H1 (cell line): Measurements from ENCODE around the gene ROBO2. TPM values are rescaled to one million over a fixed set of nuclear protein-coding genes. Genes with fewer than 3 reads are reported as not detected.

Source experiments
- CTCF ChIA-PET: fragments of 300-600 bp; sonication (Branson Sonifier 250); formaldehyde crosslinking; loops from one replicate; lab custom pipeline; 2021; ENCODE audit not compliant: partially characterized antibody; lab: Charles Lee
- POLR2A ChIA-PET: fragments of 300-600 bp; sonication (Branson Sonifier 250); formaldehyde crosslinking; loops from one replicate; lab custom pipeline; 2021; ENCODE audit warnings: inconsistent platforms; ENCODE audit not compliant: partially characterized antibody; lab: Charles Lee
- DNase-seq, 2 experiments: peaks; one replicate each; pipeline versions ENCODE4 v3.0.0 to v3.0.0-alpha.2; 2010 to 2022; ENCODE audit warnings: low spot score in 2 of 2, low read depth in 1 of 2, mixed read lengths in 1 of 2
- FAIRE-seq: peaks from 2 replicates; lab custom pipeline; 2011; peaks lifted over from hg19 to GRCh38; lab: Jason Lieb, UNC
- H2AFZ ChIP-seq: 2 replicates; pipeline ENCODE4 v1.8.1; 2012; ENCODE audit warnings: low read length, inconsistent platforms
- H2AK5ac ChIP-seq: 2 replicates; pipeline ENCODE4 v1.6.1; 2013; ENCODE audit warnings: low read depth, low read length
- H2BK120ac ChIP-seq: replicated peaks from 2 replicates; pipeline ENCODE3; 2013; ENCODE audit warnings: low read depth, low read length, inconsistent platforms
- H2BK12ac ChIP-seq: 2 replicates; pipeline ENCODE4 v1.6.1; 2013; ENCODE audit warnings: low read depth, low read length
- H2BK15ac ChIP-seq: 2 replicates; pipeline ENCODE4 v1.6.1; 2013; ENCODE audit warnings: low read length
- H2BK20ac ChIP-seq: 2 replicates; pipeline ENCODE4 v1.6.1; 2013; ENCODE audit warnings: low read length
- H2BK5ac ChIP-seq: 2 replicates; pipeline ENCODE4 v1.6.1; 2013; ENCODE audit warnings: low read depth, low read length
- H3K14ac ChIP-seq: 2 replicates; pipeline ENCODE4 v1.6.1; 2013; ENCODE audit warnings: inconsistent platforms; ENCODE audit not compliant: insufficient read length
- H3K18ac ChIP-seq: 2 replicates; pipeline ENCODE4 v1.6.1; 2013; ENCODE audit warnings: low read length; ENCODE audit errors: extremely low read depth
- H3K23ac ChIP-seq: 2 replicates; pipeline ENCODE4 v1.6.1; 2013; ENCODE audit warnings: inconsistent platforms; ENCODE audit not compliant: insufficient read length
- H3K23me2 ChIP-seq: 2 replicates; pipeline ENCODE4 v1.6.1; 2013; ENCODE audit warnings: low read depth, low read length
- H3K27ac ChIP-seq: 2 replicates; pipeline ENCODE4 v1.6.1; 2011; ENCODE audit warnings: low read depth, low read length, inconsistent platforms
- H3K27me3 ChIP-seq, 4 experiments: replicated peaks in 1 of 4; 1 replicate in 1 of 4; 2 replicates in 3 of 4; pipeline versions ENCODE4 v1.6.1 to v1.8.1; 2011 to 2013; ENCODE audit warnings: low read length in 3 of 4, mild to moderate bottlenecking in 3 of 4, inconsistent platforms in 2 of 4, mixed read lengths in 2 of 4, moderate library complexity in 1 of 4; ENCODE audit not compliant: control insufficient read depth in 3 of 4, insufficient read depth in 3 of 4; ENCODE audit errors: extremely low read depth in 1 of 4
- H3K36me3 ChIP-seq, 4 experiments: 2 replicates each; pipeline versions ENCODE4 v1.6.1 to v1.8.1; 2011 to 2013; ENCODE audit warnings: mild to moderate bottlenecking in 4 of 4, low read length in 3 of 4, moderate library complexity in 2 of 4, control low read depth in 1 of 4, inconsistent platforms in 1 of 4; ENCODE audit not compliant: insufficient read depth in 4 of 4, control insufficient read depth in 2 of 4
- H3K4ac ChIP-seq: replicated peaks from 2 replicates; pipeline ENCODE3; 2013; ENCODE audit warnings: low read length, low read depth, mixed read lengths, inconsistent platforms; ENCODE audit not compliant: insufficient read length
- H3K4me1 ChIP-seq, 4 experiments: replicated peaks in 1 of 4; 1 replicate in 1 of 4; 2 replicates in 3 of 4; pipeline versions ENCODE4 v1.6.1 to v1.8.1; 2011 to 2013; ENCODE audit warnings: low read length in 3 of 4, inconsistent platforms in 2 of 4, mixed read lengths in 1 of 4; ENCODE audit not compliant: insufficient read depth in 4 of 4, control insufficient read depth in 3 of 4
- H3K4me2 ChIP-seq, 2 experiments: 2 replicates each; pipeline versions ENCODE4 v1.6.1 to v1.8.1; 2011 to 2013; ENCODE audit warnings: low read depth in 2 of 2, low read length in 2 of 2, control low read depth in 1 of 2, inconsistent platforms in 1 of 2, mild to moderate bottlenecking in 1 of 2; ENCODE audit not compliant: insufficient read depth in 1 of 2
- H3K4me3 ChIP-seq, 4 experiments: fragments of 200-600, 300-600 bp in 1 of 4; sonication (generic), shearing (Covaris generic), sonication (Bioruptor Twin) in 1 of 4; 2 replicates each; pipeline versions ENCODE4 v1.5.1 to v1.8.1; 2011 to 2016; ENCODE audit warnings: low read length in 4 of 4, low read depth in 3 of 4, control low read depth in 2 of 4, inconsistent platforms in 2 of 4, mild to moderate bottlenecking in 2 of 4, mixed read lengths in 1 of 4, moderate library complexity in 1 of 4; ENCODE audit not compliant: insufficient read depth in 2 of 4; ENCODE audit errors: extremely low read depth in 1 of 4
- H3K56ac ChIP-seq: replicated peaks from 2 replicates; pipeline ENCODE3; 2013; ENCODE audit warnings: low read depth, mild to moderate bottlenecking, mixed read lengths, low read length, inconsistent platforms; ENCODE audit not compliant: insufficient read length
- H3K79me1 ChIP-seq: 2 replicates; pipeline ENCODE4 v1.6.1; 2013; ENCODE audit warnings: low read depth, low read length, control low read depth
- H3K79me2 ChIP-seq, 2 experiments: 2 replicates each; pipeline versions ENCODE4 v1.6.1 to v1.8.1; 2012 to 2013; ENCODE audit warnings: low read length in 2 of 2, mild to moderate bottlenecking in 2 of 2, inconsistent platforms in 1 of 2; ENCODE audit not compliant: insufficient read depth in 2 of 2, control insufficient read depth in 1 of 2
- H3K9ac ChIP-seq, 4 experiments: replicated peaks in 1 of 4; 1 replicate in 1 of 4; 2 replicates in 3 of 4; pipeline versions ENCODE4 v1.6.1 to v1.8.1; 2011 to 2013; ENCODE audit warnings: low read depth in 3 of 4, low read length in 3 of 4, control low read depth in 2 of 4, mild to moderate bottlenecking in 2 of 4, moderate library complexity in 2 of 4, inconsistent platforms in 1 of 4; ENCODE audit errors: extremely low read depth in 1 of 4
- H3K9me3 ChIP-seq, 2 experiments: 2 replicates each; pipeline versions ENCODE4 v1.6.1 to v1.8.1; 2012 to 2013; ENCODE audit warnings: mild to moderate bottlenecking in 2 of 2, moderate library complexity in 2 of 2, control low read depth in 1 of 2, inconsistent platforms in 1 of 2, low read depth in 1 of 2, low read length in 1 of 2, mixed read lengths in 1 of 2; ENCODE audit not compliant: insufficient read depth in 2 of 2
- H4K20me1 ChIP-seq, 2 experiments: replicated peaks in 1 of 2; 2 replicates each; pipeline versions ENCODE3 to v1.8.1; 2011 to 2013; ENCODE audit warnings: inconsistent platforms in 2 of 2, low read length in 2 of 2, mild to moderate bottlenecking in 1 of 2; ENCODE audit not compliant: insufficient read depth in 2 of 2, control insufficient read depth in 1 of 2
- H4K5ac ChIP-seq: 2 replicates; pipeline ENCODE4 v1.6.1; 2013; ENCODE audit warnings: low read length, low read depth, mixed read lengths, inconsistent platforms; ENCODE audit not compliant: insufficient read length
- H4K8ac ChIP-seq: 2 replicates; pipeline ENCODE4 v1.8.0; 2013; ENCODE audit warnings: mild to moderate bottlenecking, moderate library complexity, low read length, inconsistent platforms; ENCODE audit not compliant: insufficient read depth; ENCODE audit errors: extremely low read depth
- H4K91ac ChIP-seq: replicated peaks from 2 replicates; pipeline ENCODE3; 2013; ENCODE audit warnings: low read length, mixed read lengths, inconsistent platforms; ENCODE audit not compliant: insufficient read length
- GABPA ChIP-seq: IDR thresholded peaks from 2 replicates; pipeline ENCODE4 v1.6.1; 2011; ENCODE audit warnings: mild to moderate bottlenecking, low read length, moderate library complexity, borderline replicate concordance; ENCODE audit not compliant: insufficient read depth
- HDAC6 ChIP-seq: IDR thresholded peaks from one replicate; pipeline ENCODE4 v1.7.1; 2012; ENCODE audit warnings: low read depth, mild to moderate bottlenecking, inconsistent platforms, low read length, moderate library complexity
- SP4 ChIP-seq: IDR thresholded peaks from 2 replicates; pipeline ENCODE4 v1.6.1; 2012; ENCODE audit warnings: low read length, inconsistent platforms
- ZNF274 ChIP-seq: IDR thresholded peaks from 2 replicates; pipeline ENCODE4 v1.7.0; 2012; ENCODE audit warnings: low read length, borderline replicate concordance; ENCODE audit errors: extremely low read depth
- WGBS, 2 experiments: shearing (Covaris generic) in 1 of 2; methylation state at CpG; one replicate each; pipeline versions ENCODE4 v1.1.6 to v1.1.7; 2013 to 2015; ENCODE audit warnings: low lambda C conversion rate in 2 of 2, mixed read lengths in 2 of 2, inconsistent platforms in 1 of 2, low coverage in 1 of 2, missing lambda C conversion rate in 1 of 2; ENCODE audit not compliant: insufficient replicate concordance in 2 of 2, insufficient coverage in 1 of 2, insufficient read length in 1 of 2; ENCODE audit errors: extremely low coverage in 1 of 2, missing lambda C conversion rate in 1 of 2; 5-methylcytosine and 5-hydroxymethylcytosine counted together
- polyA plus RNA-seq, 7 experiments: library from polyadenylated mRNA; depleted of rRNA in 3 of 7; stranded (reverse) in 5 of 7; unstranded in 2 of 7; fragments of >200 nt in 5 of 7; fragments of 200-250 nt in 2 of 7; gene quantifications; 1 replicate in 5 of 7; 2 replicates in 1 of 7; 4 replicates in 1 of 7; pipeline versions ENCODE4 v1.2.1 to v1.2.3, GENCODE V29; 2011 to 2013; ENCODE audit warnings: missing spikeins in 2 of 7, mixed read lengths in 2 of 7
- total RNA-seq: library from RNA; stranded (reverse); fragmentation: NEBNext Ultra II Directional; extraction: Animal tissue kit (Norgen Biotek cat#: 25700); gene quantifications from 2 replicates; pipeline ENCODE4 v1.2.1, GENCODE V29; 2021
- TF ChIP-seq, protein P1 (sequence below): IDR thresholded peaks from 2 replicates; pipeline ENCODE4 v1.6.1; 2011; ENCODE audit warnings: low read depth, mild to moderate bottlenecking, low read length; ENCODE audit not compliant: insufficient read depth

ROBO2 gene
- total and polyA plus RNA-seq, 2 of the 8 experiments (the other 6 are each of a cell fraction or from before 2014, with no cell fraction given), result 1.5 to 2.9 TPM

DNA sequence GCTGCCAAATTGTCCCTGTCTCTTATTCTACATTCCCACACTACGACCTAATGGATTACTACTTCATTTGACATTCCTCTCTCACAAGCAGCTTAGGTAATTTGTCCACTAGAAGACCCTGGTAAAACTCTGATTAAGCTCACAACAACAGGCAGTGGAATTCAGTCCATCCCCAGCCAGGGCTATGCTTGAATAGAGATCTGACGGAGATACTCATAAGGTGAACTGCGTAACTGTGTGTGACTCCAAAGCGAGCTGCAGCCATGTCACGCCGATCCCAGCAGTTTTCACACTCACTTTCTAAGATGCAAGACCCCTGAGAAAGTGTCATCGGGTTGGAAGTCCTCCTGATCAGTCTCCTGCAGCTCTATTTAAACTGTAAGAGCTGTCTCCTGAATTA lies 25.7 kb upstream of the ROBO2 start:
- FAIRE-seq, result no peak
- Histone ChIP-seq H3K4me3 (no peak overlapping the region), H2BK12ac (no peak overlapping the region), H3K23me2 (no peaks in the 10 kb centered on the region; the same call in 1 of the 2 replicates), H3K27me3 (no peaks in the 10 kb centered on the region), H3K9ac (no peak overlapping the region), H3K79me2 (no peaks in the 10 kb centered on the region), H3K14ac (no peak overlapping the region), H3K4me1 (peaks cover 0 to 4% (median 0%) of the 10 kb centered on the region in 4 experiments; a peak in 2 of 7 replicates), H2AK5ac (no peak overlapping the region), H3K79me1 (no peaks in the 10 kb centered on the region), H3K18ac (no peak overlapping the region), H2BK5ac (no peak overlapping the region), H2BK15ac (no peak overlapping the region), H3K23ac (no peak overlapping the region), H2BK20ac (no peak overlapping the region), H4K5ac (peak overlapping the region; percentile 67), H3K36me3 (no peaks in the 10 kb centered on the region), H3K56ac (no peak overlapping the region), H2BK120ac (no peak overlapping the region), H3K4ac (no peak overlapping the region), H4K8ac (no peak overlapping the region), H4K20me1 (no peaks in the 10 kb centered on the region), H2AFZ (peak overlapping the region; percentile 81), H3K27ac (no peak overlapping the region), H3K4me2 (peak overlapping the region in 1 of 2 experiments; percentile 36; a peak in 2 of 4 replicates), H3K9me3 (0 out of 4 replicates have a peak, but pooled peaks cover 0 to 2% of the 10 kb centered on the region in 2 experiments)
- 69% methylated on average over 7 of the region's 7 CpGs; no CpG with 5 or more reads in 1 of the 2 experiments for WGBS, 2 experiments
- CTCF ChIA-PET, result interaction anchor here (1.0 kb wide), 2 partner anchors 10 to 257 kb away, joined by 3 to 4 read pairs; no protein-coding TSS in a partner anchor
- DNase-seq, result no peak
- POLR2A ChIA-PET, result no interaction called here
- TF ChIP-seq SP4 (no peak), ZNF274 (no peak), GABPA (no peak), HDAC6 (no peak)
- TF ChIP-seq, protein P1, sequence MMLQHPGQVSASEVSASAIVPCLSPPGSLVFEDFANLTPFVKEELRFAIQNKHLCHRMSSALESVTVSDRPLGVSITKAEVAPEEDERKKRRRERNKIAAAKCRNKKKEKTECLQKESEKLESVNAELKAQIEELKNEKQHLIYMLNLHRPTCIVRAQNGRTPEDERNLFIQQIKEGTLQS, result no peak
- TF ChIP-seq, all 59 proteins: peak for 0
- no peak overlapping the region for H4K91ac ChIP-seq
